OCI-LY3 (cell line): ENCODE data around the gene TSEN54.

Experiments
- H2AFZ ChIP-seq: fragments of 200-600, 300-600 bp; shearing (Covaris generic); 2 replicates; pipeline ENCODE4 v1.6.0; 2014; ENCODE audit warnings: antibody characterized with exemption, low read depth, low read length
- H3K27ac ChIP-seq: fragments of 200-600, 300-600 bp; sonication (generic); 2 replicates; pipeline ENCODE4 v1.5.1; 2014; ENCODE audit warnings: mild to moderate bottlenecking, low read length, moderate library complexity, mixed read lengths
- H3K27me3 ChIP-seq: fragments of 200-600, 300-600 bp; sonication (generic); 2 replicates; pipeline ENCODE4 v1.6.1; 2014; ENCODE audit warnings: low read depth, low read length, mixed read lengths
- H3K36me3 ChIP-seq: fragments of 200-600, 300-600 bp; sonication (generic); replicated peaks from 2 replicates; pipeline ENCODE3; 2014; ENCODE audit warnings: low read depth, low read length, mixed read lengths
- H3K4me1 ChIP-seq: fragments of 300-600, 200-600 bp; sonication (generic); 2 replicates; pipeline ENCODE4 v1.6.1; 2014; ENCODE audit warnings: low read length, mixed read lengths
- H3K4me2 ChIP-seq: fragments of 200-600, 300-600 bp; sonication (generic); 2 replicates; pipeline ENCODE4 v1.6.1; 2014; ENCODE audit warnings: low read length, mixed read lengths
- H3K4me3 ChIP-seq: fragments of 300-600, 200-600 bp; sonication (generic); 2 replicates; pipeline ENCODE4 v1.5.1; 2014; ENCODE audit warnings: antibody characterized with exemption, mild to moderate bottlenecking, low read length, moderate library complexity
- H3K79me2 ChIP-seq: fragments of 300-600, 200-600 bp; shearing (Covaris generic); 2 replicates; pipeline ENCODE4 v1.6.1; 2014; ENCODE audit warnings: mild to moderate bottlenecking, low read length, mixed read lengths
- H3K9ac ChIP-seq: fragments of 300-600, 200-600 bp; shearing (Covaris generic); 2 replicates; pipeline ENCODE4 v1.6.0; 2014; ENCODE audit warnings: mild to moderate bottlenecking, low read length, moderate library complexity
- H3K9me3 ChIP-seq: fragments of 200-600, 300-600 bp; shearing (Covaris generic); 2 replicates; pipeline ENCODE4 v1.6.1; 2014; ENCODE audit warnings: low read length, mixed read lengths; ENCODE audit not compliant: insufficient read depth
- H4K20me1 ChIP-seq: fragments of 200-600, 300-600 bp; sonication (generic); 2 replicates; pipeline ENCODE4 v1.6.1; 2016; ENCODE audit warnings: low read length, mixed read lengths; ENCODE audit not compliant: insufficient read depth
- EZH2phosphoT487 ChIP-seq: fragments of 200-600 bp; shearing (Covaris generic); IDR thresholded peaks from 2 replicates; pipeline ENCODE4 v1.6.1; 2018; ENCODE audit warnings: antibody characterized with exemption, mixed run types, low read depth
- TF ChIP-seq, protein P1 (sequence below): fragments of 200-600, 300-600 bp; sonication (generic); IDR thresholded peaks from 2 replicates; pipeline ENCODE4 v1.5.1; 2014; ENCODE audit warnings: antibody characterized with exemption, low read length, low read depth

Gene TSEN54

DNA sequence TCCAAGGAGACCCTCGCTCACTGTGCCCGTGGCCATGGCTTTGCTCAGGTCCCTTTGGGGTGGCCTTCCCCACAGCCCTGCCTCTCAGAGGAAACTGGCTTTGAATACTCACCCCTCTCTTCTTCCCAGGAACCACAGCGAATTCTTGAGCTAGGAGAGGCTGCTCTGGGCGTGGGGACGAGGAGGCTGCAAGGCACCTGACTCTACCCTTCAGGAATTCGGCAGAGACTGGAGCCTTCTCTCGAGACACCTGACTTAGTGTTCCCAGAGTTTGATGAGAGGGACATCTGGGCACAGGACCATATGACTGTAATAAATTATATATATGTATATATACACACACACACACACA, 15.4 kb downstream of the TSEN54 start:
- Histone ChIP-seq H3K27ac (no peak overlapping the region), H3K9me3 (no peaks in the 10 kb centered on the region), H4K20me1 (no peaks in the 10 kb centered on the region), H3K36me3 (no peaks in the 10 kb centered on the region), H3K79me2 (no peaks in the 10 kb centered on the region), H3K27me3 (peaks cover under 1% of the 10 kb centered on the region; the same call in 1 of the 2 replicates), H3K4me1 (peaks cover 6% of the 10 kb centered on the region; the same call in 1 of the 2 replicates), H3K4me3 (no peak overlapping the region), H3K9ac (no peak overlapping the region), H2AFZ (no peak overlapping the region), H3K4me2 (no peak overlapping the region)
- TF ChIP-seq, protein P1, sequence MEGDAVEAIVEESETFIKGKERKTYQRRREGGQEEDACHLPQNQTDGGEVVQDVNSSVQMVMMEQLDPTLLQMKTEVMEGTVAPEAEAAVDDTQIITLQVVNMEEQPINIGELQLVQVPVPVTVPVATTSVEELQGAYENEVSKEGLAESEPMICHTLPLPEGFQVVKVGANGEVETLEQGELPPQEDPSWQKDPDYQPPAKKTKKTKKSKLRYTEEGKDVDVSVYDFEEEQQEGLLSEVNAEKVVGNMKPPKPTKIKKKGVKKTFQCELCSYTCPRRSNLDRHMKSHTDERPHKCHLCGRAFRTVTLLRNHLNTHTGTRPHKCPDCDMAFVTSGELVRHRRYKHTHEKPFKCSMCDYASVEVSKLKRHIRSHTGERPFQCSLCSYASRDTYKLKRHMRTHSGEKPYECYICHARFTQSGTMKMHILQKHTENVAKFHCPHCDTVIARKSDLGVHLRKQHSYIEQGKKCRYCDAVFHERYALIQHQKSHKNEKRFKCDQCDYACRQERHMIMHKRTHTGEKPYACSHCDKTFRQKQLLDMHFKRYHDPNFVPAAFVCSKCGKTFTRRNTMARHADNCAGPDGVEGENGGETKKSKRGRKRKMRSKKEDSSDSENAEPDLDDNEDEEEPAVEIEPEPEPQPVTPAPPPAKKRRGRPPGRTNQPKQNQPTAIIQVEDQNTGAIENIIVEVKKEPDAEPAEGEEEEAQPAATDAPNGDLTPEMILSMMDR, result no peak
- TF ChIP-seq EZH2phosphoT487, result no peak

DNA sequence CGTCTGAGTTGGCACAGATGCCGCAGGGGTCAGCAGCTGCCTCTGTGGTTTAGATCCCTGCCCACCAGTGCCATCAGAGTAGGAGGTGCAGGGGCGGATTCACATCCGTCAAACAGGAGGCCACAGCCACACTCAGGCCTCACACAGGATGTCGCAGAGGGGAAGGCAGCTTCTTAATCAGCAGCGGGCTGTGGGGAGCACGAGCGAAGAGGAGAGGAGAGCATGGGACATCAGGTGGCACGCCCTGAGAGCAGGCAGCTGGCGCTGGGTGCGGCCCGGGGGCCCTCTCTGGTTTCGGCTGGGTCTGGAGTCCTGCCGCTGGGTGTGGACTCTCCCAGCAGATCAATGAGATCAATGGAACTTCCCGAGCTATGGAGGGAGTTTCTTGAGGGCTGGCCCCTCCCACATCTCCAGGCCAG, 18.8 kb downstream of the TSEN54 start:
- Histone ChIP-seq H3K4me2 (no peak overlapping the region), H3K9ac (no peak overlapping the region), H3K27me3 (no peaks in the 10 kb centered on the region), H3K9me3 (no peaks in the 10 kb centered on the region), H2AFZ (no peak overlapping the region), H3K27ac (no peak overlapping the region), H3K4me3 (no peak overlapping the region), H4K20me1 (no peaks in the 10 kb centered on the region), H3K79me2 (no peaks in the 10 kb centered on the region), H3K4me1 (peaks cover 6% of the 10 kb centered on the region; the same call in 1 of the 2 replicates), H3K36me3 (no peaks in the 10 kb centered on the region)
- TF ChIP-seq EZH2phosphoT487, result no peak
- TF ChIP-seq, protein P1, result no peak

DNA sequence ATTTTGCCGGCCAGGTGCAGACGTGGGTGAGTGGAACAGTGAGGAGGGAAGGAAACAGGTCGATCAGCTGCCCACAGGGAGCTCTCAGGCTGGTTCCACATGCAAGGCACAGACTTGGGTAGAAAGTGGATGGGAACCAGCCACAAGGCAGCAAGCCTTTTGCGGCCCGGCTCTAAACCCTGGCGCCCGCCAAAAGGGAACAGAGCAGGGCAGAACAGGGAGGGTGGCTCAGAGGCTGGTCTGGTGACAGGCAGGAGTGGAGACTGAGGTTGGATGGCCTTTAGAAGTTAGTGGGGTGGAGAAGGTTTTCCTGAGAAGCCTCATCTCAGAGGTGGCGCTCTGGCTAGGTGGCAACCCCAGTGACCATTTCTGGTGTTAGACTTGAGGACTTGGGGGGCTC, 19.5 kb downstream of the TSEN54 start:
- Histone ChIP-seq H3K27me3 (no peaks in the 10 kb centered on the region), H2AFZ (no peak overlapping the region), H4K20me1 (no peaks in the 10 kb centered on the region), H3K27ac (no peak overlapping the region), H3K4me1 (peaks cover 6% of the 10 kb centered on the region; the same call in 1 of the 2 replicates), H3K4me3 (no peak overlapping the region), H3K79me2 (no peaks in the 10 kb centered on the region), H3K9ac (no peak overlapping the region), H3K36me3 (no peaks in the 10 kb centered on the region), H3K4me2 (no peak overlapping the region), H3K9me3 (no peaks in the 10 kb centered on the region)
- TF ChIP-seq EZH2phosphoT487, result no peak
- TF ChIP-seq, protein P1, result no peak

DNA sequence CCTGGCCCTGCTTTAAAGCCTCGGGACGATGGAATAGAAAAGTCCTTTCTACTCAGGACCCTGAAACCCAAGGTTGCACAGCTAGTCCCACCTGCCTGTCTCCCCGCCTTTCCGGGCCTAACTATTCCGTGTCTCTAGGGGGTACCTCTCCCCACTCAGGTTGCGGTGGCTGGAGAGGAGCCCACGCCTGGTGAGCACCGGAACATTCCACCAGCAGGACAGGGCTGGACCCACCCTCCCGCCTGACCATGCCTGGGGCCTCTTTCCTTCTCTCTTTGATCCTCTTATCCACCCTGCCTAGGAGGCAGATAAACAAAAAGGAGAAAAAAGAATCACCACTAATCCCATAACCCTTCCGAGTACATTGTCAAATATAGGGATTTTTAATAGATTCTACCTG, 20.0 kb downstream of the TSEN54 start:
- no peaks in the 10 kb centered on the region for H3K79me2 ChIP-seq
- H3K27me3 ChIP-seq, result no peaks in the 10 kb centered on the region
- H3K36me3 ChIP-seq, result no peaks in the 10 kb centered on the region
- no peaks in the 10 kb centered on the region for H3K9me3 ChIP-seq
- H3K9ac ChIP-seq, result no peak overlapping the region
- H4K20me1 ChIP-seq, result no peaks in the 10 kb centered on the region
- no peak for TF ChIP-seq EZH2phosphoT487
- TF ChIP-seq, protein P1, result no peak
- no peak overlapping the region for H3K27ac ChIP-seq
- H3K4me1 ChIP-seq, result peaks cover 6% of the 10 kb centered on the region; the same call in 1 of the 2 replicates
- no peak overlapping the region for H3K4me2 ChIP-seq
- H2AFZ ChIP-seq, result no peak overlapping the region
- H3K4me3 ChIP-seq, result no peak overlapping the region
